Natural killer cell (primary cell): ENCODE results near the gene TBL1X. TPM values are rescaled to one million over a fixed set of nuclear protein-coding genes. Genes with fewer than 3 reads are reported as not detected.
A peak's percentile ranks its signal among the peaks of the same experiment; 100 is the strongest.
"Not testable (repeated sequence)": the region's sequence is repeated elsewhere in the genome, so short reads cannot be mapped to it uniquely, and the experiment has no call there.

Experiments used
- ATAC-seq, 3 donors: fragments of 150-1000 bp in 2 of 3; fragments of 200-7000 bp in 1 of 3; cut with Tn5 transposase; 1 replicate in 1 of 3; 2 replicates in 2 of 3; pipeline ENCODE4 v1.10.0; 2021; ENCODE audit warnings: mild to moderate bottlenecking in 2 of 3, moderate library complexity in 2 of 3
- DNase-seq, 2 donors: peaks; one replicate each; pipeline versions ENCODE4 v3.0.0 to v3.0.0-alpha.2; 2013 to 2021; ENCODE audit warnings: mixed read lengths in 1 of 2
- H3K27ac ChIP-seq: one replicate; pipeline ENCODE4 v1.5.1; 2013; ENCODE audit warnings: mild to moderate bottlenecking, low read length
- H3K27me3 ChIP-seq: one replicate; pipeline ENCODE4 v1.6.1; 2013; ENCODE audit warnings: low read length; ENCODE audit not compliant: control insufficient read depth, insufficient read depth
- H3K36me3 ChIP-seq: one replicate; pipeline ENCODE4 v1.6.1; 2013; ENCODE audit warnings: low read length; ENCODE audit not compliant: control insufficient read depth, insufficient read depth
- H3K4me1 ChIP-seq: one replicate; pipeline ENCODE4 v1.6.1; 2013; ENCODE audit warnings: low read length; ENCODE audit not compliant: control insufficient read depth, insufficient read depth
- H3K4me3 ChIP-seq: one replicate; pipeline ENCODE4 v1.5.1; 2013; ENCODE audit warnings: low read length
- H3K9me3 ChIP-seq: one replicate; pipeline ENCODE4 v1.6.1; 2013; ENCODE audit warnings: low read length; ENCODE audit not compliant: control insufficient read depth, insufficient read depth
- H3K27ac Mint-ChIP-seq, 2 donors: one replicate each; pipeline ENCODE4 v1.8.0; 2022; ENCODE audit warnings: mild to moderate bottlenecking in 2 of 2, mixed read lengths in 2 of 2, moderate library complexity in 1 of 2
- H3K27me3 Mint-ChIP-seq, 2 donors: one replicate each; pipeline ENCODE4 v1.8.0; 2022; ENCODE audit warnings: low read depth in 2 of 2, mixed read lengths in 2 of 2
- H3K36me3 Mint-ChIP-seq: one replicate; pipeline ENCODE4 v1.8.0; 2022; ENCODE audit warnings: mixed read lengths
- H3K4me1 Mint-ChIP-seq, 2 donors: one replicate each; pipeline ENCODE4 v1.8.0; 2022; ENCODE audit warnings: mixed read lengths in 2 of 2
- H3K4me3 Mint-ChIP-seq: one replicate; pipeline ENCODE4 v1.8.0; 2022; ENCODE audit warnings: mild to moderate bottlenecking, moderate library complexity, mixed read lengths
- H3K9me3 Mint-ChIP-seq, 2 donors: one replicate each; pipeline ENCODE4 v1.8.0; 2022; ENCODE audit warnings: mixed read lengths in 2 of 2
- WGBS: methylation state at CpG from one replicate; pipeline ENCODE4 v1.1.7; 2013; ENCODE audit warnings: missing lambda C conversion rate; ENCODE audit not compliant: insufficient coverage; 5-methylcytosine and 5-hydroxymethylcytosine counted together
- intact Hi-C: fragments of 100-400 bp; cut with micrococcal nuclease; formaldehyde crosslinking; loops from one replicate; pipeline ENCODE4 v1.14.2; 2022
- total RNA-seq, 4 donors: library from RNA; stranded (reverse); fragments of 120-200 nt in 1 of 4; gene quantifications; one replicate each; pipeline versions ENCODE4 v1.2.3 to v1.2.4, GENCODE V29; 2013 to 2022
- TF ChIP-seq, protein P1 (sequence below): fragments of 200-600 bp; IDR thresholded peaks from one replicate; pipeline ENCODE4 v1.8.0; 2022; ENCODE audit warnings: antibody characterized with exemption

Gene TBL1X
- total RNA-seq, 3 donors from 2014 or later (not counting 1 experiment from before 2014, with no cell fraction given): 21.9 to 43.8 (median 32.7) TPM

DNA sequence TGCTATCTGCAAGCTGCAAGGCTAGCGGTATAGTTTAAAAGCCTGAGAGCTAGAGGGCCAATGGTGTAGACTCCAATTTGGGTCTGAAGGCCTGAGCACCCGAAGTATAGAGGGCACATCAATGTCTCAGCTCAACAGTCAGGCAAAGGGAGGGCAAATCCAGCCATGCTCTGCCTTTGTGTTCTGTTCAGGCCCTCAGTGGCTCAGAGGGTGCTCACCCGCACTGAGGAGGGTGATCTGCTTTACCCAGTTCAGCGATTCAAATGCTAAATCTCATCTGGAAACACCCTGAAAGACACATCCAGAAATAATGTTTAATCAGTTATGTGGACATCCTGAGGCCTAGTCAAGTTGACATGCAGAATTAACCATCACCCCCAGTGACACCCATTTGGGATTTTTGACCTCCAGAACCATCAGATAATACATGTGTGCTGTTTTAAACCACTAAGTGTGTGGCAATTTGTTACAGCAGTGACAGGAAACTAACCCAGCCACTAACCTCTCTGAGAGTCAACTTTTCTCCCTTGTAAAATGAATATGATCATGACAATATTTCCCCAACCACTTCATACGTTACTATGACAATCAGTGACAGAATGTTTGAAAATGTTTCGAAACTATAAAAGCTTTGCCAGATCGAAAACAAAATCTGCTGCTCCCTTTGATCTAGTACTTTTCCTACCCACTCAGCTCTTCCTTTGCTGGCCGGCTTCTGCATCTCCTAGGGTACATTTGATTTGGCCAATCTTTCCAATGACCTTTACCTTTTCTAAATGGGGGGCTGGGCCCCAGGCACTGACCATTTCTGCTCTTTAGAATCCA lies 8.4 kb upstream of the TBL1X start:
- TF ChIP-seq, protein P1, sequence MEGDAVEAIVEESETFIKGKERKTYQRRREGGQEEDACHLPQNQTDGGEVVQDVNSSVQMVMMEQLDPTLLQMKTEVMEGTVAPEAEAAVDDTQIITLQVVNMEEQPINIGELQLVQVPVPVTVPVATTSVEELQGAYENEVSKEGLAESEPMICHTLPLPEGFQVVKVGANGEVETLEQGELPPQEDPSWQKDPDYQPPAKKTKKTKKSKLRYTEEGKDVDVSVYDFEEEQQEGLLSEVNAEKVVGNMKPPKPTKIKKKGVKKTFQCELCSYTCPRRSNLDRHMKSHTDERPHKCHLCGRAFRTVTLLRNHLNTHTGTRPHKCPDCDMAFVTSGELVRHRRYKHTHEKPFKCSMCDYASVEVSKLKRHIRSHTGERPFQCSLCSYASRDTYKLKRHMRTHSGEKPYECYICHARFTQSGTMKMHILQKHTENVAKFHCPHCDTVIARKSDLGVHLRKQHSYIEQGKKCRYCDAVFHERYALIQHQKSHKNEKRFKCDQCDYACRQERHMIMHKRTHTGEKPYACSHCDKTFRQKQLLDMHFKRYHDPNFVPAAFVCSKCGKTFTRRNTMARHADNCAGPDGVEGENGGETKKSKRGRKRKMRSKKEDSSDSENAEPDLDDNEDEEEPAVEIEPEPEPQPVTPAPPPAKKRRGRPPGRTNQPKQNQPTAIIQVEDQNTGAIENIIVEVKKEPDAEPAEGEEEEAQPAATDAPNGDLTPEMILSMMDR: no peak
- Histone ChIP-seq H3K36me3 (no peaks in the 10 kb centered on the region), H3K27me3 (no peaks in the 10 kb centered on the region), H3K4me3 (no peak overlapping the region), H3K4me1 (peaks cover 18% of the 10 kb centered on the region), H3K27ac (peak overlapping the region; percentile 68), H3K9me3 (no peaks in the 10 kb centered on the region)
- Mint-ChIP-seq H3K27me3 (no peaks in the 10 kb centered on the region), H3K9me3 (no peaks in the 10 kb centered on the region), H3K36me3 (no peaks in the 10 kb centered on the region), H3K4me1 (peaks cover 10 to 23% of the 10 kb centered on the region in 2 donors), H3K4me3 (peak overlapping the region; percentile 38), H3K27ac (peak overlapping the region; percentile 80 to 89)
- 51% methylated on average over 7 of the region's 8 CpGs for WGBS
- peak; percentile 84 to 91 (median 89) for ATAC-seq
- DNase-seq: peak; percentile 16 to 80
- intact Hi-C loops: loop anchor here (1.0 to 10.0 kb wide), 2 partner anchors 9 to 292 kb away; partner anchors contain the start of gene TBL1X

- not testable (repeated sequence) for H3K27me3 ChIP-seq, H3K27ac Mint-ChIP-seq, DNase-seq, H3K9me3 ChIP-seq, H3K36me3 Mint-ChIP-seq, ATAC-seq, H3K4me3 Mint-ChIP-seq, H3K27me3 Mint-ChIP-seq, H3K4me3 ChIP-seq, H3K27ac ChIP-seq, H3K9me3 Mint-ChIP-seq, H3K36me3 ChIP-seq
- WGBS: 81% methylated on average over 11 of the region's 12 CpGs
- intact Hi-C loops: loop anchor here (10.0 kb wide), 1 partner anchor 293 kb away; no protein-coding TSS in a partner anchor
- peaks cover 25 to 38% of the 10 kb centered on the region in 2 donors for H3K4me1 Mint-ChIP-seq
- H3K4me1 ChIP-seq: peaks cover 28% of the 10 kb centered on the region
Measured at GRCh38 chrX:9458034-9458433, 6.8 kb upstream of the TBL1X start.

DNA sequence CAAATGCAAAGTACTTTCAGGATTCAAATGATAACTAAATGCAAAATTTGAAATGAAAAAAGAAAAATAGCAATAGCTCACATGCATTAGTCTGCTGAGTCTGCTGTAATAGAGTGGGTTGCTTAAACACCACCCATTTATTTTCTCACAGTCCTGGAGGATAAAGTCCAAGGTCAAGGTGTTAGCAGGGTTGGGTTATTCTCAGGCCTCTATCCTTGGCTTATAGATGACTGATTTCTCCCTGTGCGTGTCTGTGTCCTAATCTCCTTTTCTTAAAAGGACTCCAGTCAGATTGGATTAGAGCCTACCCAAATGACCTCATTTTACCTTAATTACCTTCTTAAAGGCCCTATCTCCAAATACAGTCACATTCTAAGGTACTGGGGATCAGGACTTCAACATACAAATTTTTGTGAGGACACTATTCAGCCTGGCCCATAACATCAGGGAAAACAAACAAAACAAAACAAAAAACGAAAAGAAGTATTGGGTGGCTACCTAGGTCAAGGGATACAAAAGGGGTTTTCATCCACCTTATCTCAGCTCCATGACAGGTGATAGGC lies 6.3 kb upstream of the TBL1X start:
- no peaks in the 10 kb centered on the region for H3K9me3 ChIP-seq
- H3K27ac ChIP-seq: no peak overlapping the region
- peaks cover 33% of the 10 kb centered on the region for H3K4me1 ChIP-seq
- no peak for ATAC-seq
- intact Hi-C loops: loop anchor here (10.0 kb wide), 1 partner anchor 294 kb away; no protein-coding TSS in a partner anchor
- Mint-ChIP-seq H3K4me3 (peak overlapping the region; percentile 28), H3K27ac (no peak overlapping the region), H3K27me3 (no peaks in the 10 kb centered on the region), H3K36me3 (no peaks in the 10 kb centered on the region), H3K9me3 (no peaks in the 10 kb centered on the region), H3K4me1 (peaks cover 28 to 40% of the 10 kb centered on the region in 2 donors)
- no peaks in the 10 kb centered on the region for H3K27me3 ChIP-seq
- H3K4me3 ChIP-seq: no peak overlapping the region
- TF ChIP-seq, protein P1: no peak
- DNase-seq: no peak
- WGBS: 88% methylated on average over 2 of the region's 2 CpGs
- H3K36me3 ChIP-seq: no peaks in the 10 kb centered on the region

GRCh38 chrX:9459186-9459748 lies 5.6 kb upstream of the TBL1X start:
- H3K27ac Mint-ChIP-seq: no peak overlapping the region
- no peak for DNase-seq
- no peaks in the 10 kb centered on the region for H3K36me3 Mint-ChIP-seq
- peaks cover 35 to 47% of the 10 kb centered on the region in 2 donors for H3K4me1 Mint-ChIP-seq
- no peaks in the 10 kb centered on the region for H3K9me3 Mint-ChIP-seq
- TF ChIP-seq, protein P1: no peak
- no peak for ATAC-seq
- H3K27me3 Mint-ChIP-seq: no peaks in the 10 kb centered on the region
- no peaks in the 10 kb centered on the region for H3K27me3 ChIP-seq
- intact Hi-C loops: loop anchor here (10.0 kb wide), 1 partner anchor 294 kb away; no protein-coding TSS in a partner anchor
- 100% methylated on average over 1 of the region's 3 CpGs for WGBS
- H3K4me1 ChIP-seq: peaks cover 40% of the 10 kb centered on the region
- peak overlapping the region; percentile 28 for H3K4me3 Mint-ChIP-seq
- H3K36me3 ChIP-seq: no peaks in the 10 kb centered on the region
- no peaks in the 10 kb centered on the region for H3K9me3 ChIP-seq
- H3K4me3 ChIP-seq: no peak overlapping the region
- no peak overlapping the region for H3K27ac ChIP-seq
